Type B pancreatic cell (in vitro differentiated cells): ENCODE results near the gene PRRG2. TPM values are rescaled to one million over a fixed set of nuclear protein-coding genes. Genes with fewer than 3 reads are reported as not detected.

Source experiments
- DNase-seq: peaks from one replicate; pipeline ENCODE4 v3.0.0; 2021; ENCODE audit warnings: mixed read lengths; ENCODE audit not compliant: unreplicated experiment; ENCODE audit errors: extremely low spot score
- H3K27ac Mint-ChIP-seq: 2 replicates; pipeline ENCODE4 v1.8.0; 2021; ENCODE audit warnings: mild to moderate bottlenecking, mixed read lengths
- H3K27me3 Mint-ChIP-seq: 2 replicates; pipeline ENCODE4 v1.8.0; 2021; ENCODE audit warnings: mixed read lengths
- H3K36me3 Mint-ChIP-seq: 2 replicates; pipeline ENCODE4 v1.8.0; 2021; ENCODE audit warnings: mixed read lengths
- H3K4me1 Mint-ChIP-seq: one replicate; pipeline ENCODE4 v1.8.0; 2021; ENCODE audit warnings: mixed read lengths; ENCODE audit not compliant: unreplicated experiment
- H3K4me3 Mint-ChIP-seq: 2 replicates; pipeline ENCODE4 v1.8.0; 2021; ENCODE audit warnings: mild to moderate bottlenecking, mixed read lengths
- H3K9me3 Mint-ChIP-seq: 2 replicates; pipeline ENCODE4 v1.8.0; 2021; ENCODE audit warnings: mixed read lengths
- total RNA-seq: library from RNA; stranded (reverse); gene quantifications from 2 replicates; pipeline ENCODE4 v1.2.1, GENCODE V29; 2021; ENCODE audit warnings: low replicate concordance
- TF ChIP-seq, protein P1 (sequence below): fragments of 200-600 bp; sonication (generic); conservative IDR thresholded peaks from 2 replicates; pipeline ENCODE4 v1.5.0; 2021; ENCODE audit warnings: antibody characterized with exemption, mild to moderate bottlenecking

PRRG2 gene
- total RNA-seq, 1 donor from 2014 or later: 5.1 TPM

DNA sequence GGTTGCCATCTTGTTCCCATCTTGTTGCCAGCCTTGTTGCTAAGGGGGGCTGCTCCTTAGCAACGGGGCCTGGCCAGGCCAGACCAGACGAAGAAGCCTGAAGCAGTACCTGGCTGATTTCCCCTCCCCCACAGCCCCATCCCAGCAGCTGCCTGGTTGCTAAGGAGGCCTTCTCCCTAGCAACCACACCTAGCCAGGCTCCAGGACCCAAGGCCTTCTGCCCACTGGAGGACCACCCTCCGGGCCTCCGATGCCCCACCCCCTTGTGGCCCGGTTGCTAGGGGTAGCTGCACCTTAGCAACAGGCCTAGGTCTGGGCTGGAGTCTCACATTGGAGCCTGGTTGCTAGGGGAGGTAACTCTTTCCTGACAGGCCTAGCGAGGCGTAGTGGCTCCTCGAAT, 3.9 kb downstream of the PRRG2 start:
- peak; percentile 69 for DNase-seq
- Mint-ChIP-seq H3K4me3 (no peak overlapping the region), H3K27me3 (no peaks in the 10 kb centered on the region), H3K4me1 (peaks cover 6% of the 10 kb centered on the region), H3K9me3 (no peaks in the 10 kb centered on the region), H3K36me3 (no peaks in the 10 kb centered on the region), H3K27ac (peak overlapping the region; percentile 46)
- TF ChIP-seq, protein P1, sequence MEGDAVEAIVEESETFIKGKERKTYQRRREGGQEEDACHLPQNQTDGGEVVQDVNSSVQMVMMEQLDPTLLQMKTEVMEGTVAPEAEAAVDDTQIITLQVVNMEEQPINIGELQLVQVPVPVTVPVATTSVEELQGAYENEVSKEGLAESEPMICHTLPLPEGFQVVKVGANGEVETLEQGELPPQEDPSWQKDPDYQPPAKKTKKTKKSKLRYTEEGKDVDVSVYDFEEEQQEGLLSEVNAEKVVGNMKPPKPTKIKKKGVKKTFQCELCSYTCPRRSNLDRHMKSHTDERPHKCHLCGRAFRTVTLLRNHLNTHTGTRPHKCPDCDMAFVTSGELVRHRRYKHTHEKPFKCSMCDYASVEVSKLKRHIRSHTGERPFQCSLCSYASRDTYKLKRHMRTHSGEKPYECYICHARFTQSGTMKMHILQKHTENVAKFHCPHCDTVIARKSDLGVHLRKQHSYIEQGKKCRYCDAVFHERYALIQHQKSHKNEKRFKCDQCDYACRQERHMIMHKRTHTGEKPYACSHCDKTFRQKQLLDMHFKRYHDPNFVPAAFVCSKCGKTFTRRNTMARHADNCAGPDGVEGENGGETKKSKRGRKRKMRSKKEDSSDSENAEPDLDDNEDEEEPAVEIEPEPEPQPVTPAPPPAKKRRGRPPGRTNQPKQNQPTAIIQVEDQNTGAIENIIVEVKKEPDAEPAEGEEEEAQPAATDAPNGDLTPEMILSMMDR: no peak

DNA sequence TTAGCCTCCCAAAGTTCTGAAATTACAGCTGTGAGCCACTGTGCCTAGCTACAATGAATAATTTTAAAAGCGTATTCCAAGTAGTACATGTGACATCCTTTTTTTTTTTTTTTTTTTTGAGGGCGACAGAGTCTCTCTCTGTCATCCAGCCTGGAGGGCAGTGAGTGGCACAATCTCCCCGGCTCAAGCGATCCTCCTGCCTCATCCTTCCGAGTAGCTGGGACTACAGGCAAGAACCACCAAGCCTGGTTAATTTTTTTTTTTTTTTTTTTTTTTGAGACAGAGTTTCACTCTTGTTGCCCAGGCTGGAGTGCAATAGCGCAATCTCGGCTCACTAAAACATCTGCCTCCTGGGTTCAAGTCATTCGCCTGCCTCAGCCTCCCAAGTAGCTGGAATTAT, 6.1 kb downstream of the PRRG2 start:
- no peak overlapping the region for H3K27ac Mint-ChIP-seq
- no peaks in the 10 kb centered on the region for H3K27me3 Mint-ChIP-seq
- no peaks in the 10 kb centered on the region for H3K36me3 Mint-ChIP-seq
- no peak overlapping the region for H3K4me3 Mint-ChIP-seq
- H3K4me1 Mint-ChIP-seq: no peaks in the 10 kb centered on the region
- TF ChIP-seq, protein P1: no peak
- no peaks in the 10 kb centered on the region for H3K9me3 Mint-ChIP-seq
- DNase-seq: no peak

DNA sequence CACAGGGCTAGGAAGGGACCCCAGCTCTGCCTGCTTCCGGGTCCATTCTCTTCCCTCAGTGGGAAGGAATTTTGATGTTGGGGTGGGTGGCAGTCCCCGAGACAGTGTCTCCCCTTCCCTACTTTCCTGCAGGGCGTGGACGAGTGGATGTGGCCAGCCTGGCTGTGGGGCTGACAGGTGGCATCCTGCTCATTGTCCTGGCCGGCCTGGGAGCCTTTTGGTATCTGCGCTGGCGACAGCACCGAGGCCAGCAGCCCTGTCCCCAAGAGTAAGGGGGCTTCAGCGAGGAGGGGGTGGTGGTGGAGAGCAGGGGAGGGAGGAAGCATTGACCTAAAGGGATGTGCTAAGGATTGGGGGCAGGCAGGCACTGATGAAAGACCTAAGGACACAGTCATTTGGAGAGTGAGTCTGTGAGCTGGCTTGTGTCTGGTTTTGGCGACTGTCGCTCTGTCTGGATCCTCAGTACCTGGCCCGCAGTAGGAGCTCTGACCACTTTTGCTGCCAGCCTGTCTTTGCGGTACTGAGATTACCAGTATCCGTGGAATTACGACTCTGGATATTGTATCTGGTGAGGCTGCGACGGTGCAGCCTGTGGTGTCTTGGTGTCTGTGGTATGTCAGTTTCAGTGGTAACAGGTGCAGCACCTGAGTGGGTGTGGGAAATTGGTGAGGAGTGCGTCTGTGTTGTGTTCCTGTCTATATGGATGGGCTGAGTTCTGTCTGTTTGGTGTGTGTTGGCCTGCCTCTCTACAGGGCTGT, 7.4 kb downstream of the PRRG2 start:
- Mint-ChIP-seq H3K4me1 (peaks cover 3% of the 10 kb centered on the region), H3K27ac (peak overlapping the region; percentile 1), H3K27me3 (no peaks in the 10 kb centered on the region), H3K9me3 (no peaks in the 10 kb centered on the region), H3K4me3 (peak overlapping the region; percentile 29), H3K36me3 (peaks cover 3% of the 10 kb centered on the region)
- DNase-seq: no peak
- TF ChIP-seq, protein P1: no peak

DNA sequence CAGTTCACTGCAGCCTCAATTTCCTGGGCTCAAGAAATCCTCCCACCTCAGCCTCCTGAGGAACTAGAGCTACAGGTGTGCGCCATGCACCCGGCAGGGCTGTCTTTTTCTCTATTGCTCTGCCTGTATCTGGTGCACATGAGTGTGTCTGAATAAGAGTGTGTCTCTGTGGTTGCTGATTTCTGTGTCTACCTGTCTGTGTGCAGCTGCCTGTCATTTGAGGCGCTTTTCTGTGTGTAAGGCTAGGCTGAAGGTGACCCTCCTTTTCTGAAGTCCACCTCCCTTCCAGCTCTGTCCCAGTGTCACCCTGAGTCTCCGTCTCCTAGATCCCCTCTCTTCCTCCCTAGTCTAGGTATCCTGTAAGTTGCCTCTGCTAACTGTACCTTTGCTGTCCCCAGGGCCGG, 8.4 kb downstream of the PRRG2 start:
- Mint-ChIP-seq H3K4me3 (peak overlapping the region; percentile 29), H3K36me3 (peaks cover 9% of the 10 kb centered on the region), H3K9me3 (no peaks in the 10 kb centered on the region), H3K27ac (peak overlapping the region; percentile 98), H3K4me1 (peaks cover 7% of the 10 kb centered on the region), H3K27me3 (no peaks in the 10 kb centered on the region)
- TF ChIP-seq, protein P1: no peak
- no peak for DNase-seq

DNA sequence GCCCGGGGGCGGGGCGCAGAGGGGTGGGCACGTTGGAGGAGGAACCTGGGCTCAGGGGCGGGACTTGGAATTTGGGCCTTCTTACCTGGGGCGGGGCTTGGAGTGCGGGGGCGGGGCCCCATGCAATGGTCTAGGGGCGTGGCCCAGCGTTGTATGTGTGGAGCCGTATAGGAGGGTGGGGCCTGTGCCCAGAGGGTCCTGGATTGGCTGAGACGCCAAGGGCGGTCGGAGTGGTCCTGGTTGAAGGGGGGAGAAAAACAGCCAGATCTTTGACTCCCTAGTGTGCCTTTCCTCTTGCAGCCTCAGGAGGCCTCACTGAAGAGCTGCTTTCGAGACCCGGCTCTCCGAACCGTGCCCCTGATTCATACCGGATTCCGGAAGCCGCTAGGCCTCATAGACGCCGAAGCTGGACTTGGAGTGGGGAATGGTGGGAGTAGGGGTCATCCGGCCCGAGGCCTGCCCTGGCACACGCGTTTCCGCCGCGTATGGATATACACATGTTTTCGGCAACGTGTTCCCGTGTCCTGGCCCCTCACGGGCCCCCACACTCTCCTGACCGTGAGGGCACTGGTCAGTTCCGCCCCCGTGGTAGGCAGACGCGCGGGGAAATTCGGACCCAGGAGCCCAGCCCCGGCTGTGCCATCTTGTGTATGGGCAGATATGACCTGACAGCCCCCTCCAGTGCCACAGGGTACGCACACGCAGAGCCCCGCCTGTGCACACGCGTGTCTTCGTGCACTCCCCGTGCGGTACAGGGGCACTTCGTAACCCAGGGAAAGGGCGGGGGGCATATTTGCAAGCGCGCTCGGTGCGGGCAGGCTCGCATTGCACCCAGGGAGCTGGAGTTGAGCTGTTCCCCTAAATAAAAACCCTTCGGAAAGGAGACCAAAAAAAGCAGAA, 9.2 kb downstream of the PRRG2 start:
- TF ChIP-seq, protein P1: peak; percentile 13

More for the DNA sequence above, 9.2 kb downstream of the PRRG2 start:
- Mint-ChIP-seq H3K36me3 (peaks cover 9% of the 10 kb centered on the region), H3K27ac (peak overlapping the region; percentile 98), H3K4me1 (peaks cover 7% of the 10 kb centered on the region), H3K9me3 (no peaks in the 10 kb centered on the region), H3K4me3 (peak overlapping the region; percentile 93), H3K27me3 (no peaks in the 10 kb centered on the region)
- DNase-seq: peak; percentile 96
